DND-41 (cell line): Measurements from ENCODE around the gene KCNS1.
A peak's percentile ranks its signal among the peaks of the same experiment; 100 is the strongest.

Source experiments
- ATAC-seq: fragments of 200-7000 bp; cut with Tn5 transposase; 3 replicates; pipeline ENCODE4 v1.9.1; 2021; ENCODE audit warnings: low read depth; ENCODE audit not compliant: insufficient read depth
- DNase-seq: peaks from one replicate; pipeline ENCODE4 v3.0.0-alpha.2; 2020
- H2AFZ ChIP-seq: 2 replicates; pipeline ENCODE4 v1.6.0; 2012; ENCODE audit warnings: low read depth, low read length
- H3K27ac ChIP-seq: 2 replicates; pipeline ENCODE4 v1.5.1; 2012; ENCODE audit warnings: low read length, inconsistent platforms
- H3K27me3 ChIP-seq: fragments of 200-600 bp; sonication (generic); 2 replicates; pipeline ENCODE4 v1.6.0; 2012; ENCODE audit warnings: low read length, mild to moderate bottlenecking, inconsistent platforms; ENCODE audit not compliant: insufficient read depth, poor library complexity
- H3K36me3 ChIP-seq: 2 replicates; pipeline ENCODE4 v1.5.1; 2012; ENCODE audit warnings: low read length, inconsistent platforms; ENCODE audit not compliant: insufficient read depth
- H3K4me1 ChIP-seq: 2 replicates; pipeline ENCODE4 v1.5.1; 2012; ENCODE audit warnings: mild to moderate bottlenecking, low read length; ENCODE audit not compliant: insufficient read depth
- H3K4me2 ChIP-seq: 2 replicates; pipeline ENCODE4 v1.6.0; 2012; ENCODE audit warnings: mild to moderate bottlenecking, moderate library complexity, low read length, inconsistent platforms; ENCODE audit not compliant: insufficient read depth
- H3K4me3 ChIP-seq, 2 experiments: fragments of 200-600 bp in 1 of 2; shearing (Covaris generic) in 1 of 2; 2 replicates each; pipeline ENCODE4 v1.5.1; 2012 to 2016; ENCODE audit warnings: inconsistent platforms in 2 of 2, low read length in 2 of 2, mild to moderate bottlenecking in 2 of 2, low read depth in 1 of 2, moderate library complexity in 1 of 2
- H3K79me2 ChIP-seq: 2 replicates; pipeline ENCODE4 v1.6.0; 2012; ENCODE audit warnings: low read length, inconsistent platforms; ENCODE audit not compliant: insufficient read depth
- H3K9ac ChIP-seq: 2 replicates; pipeline ENCODE4 v1.6.0; 2012; ENCODE audit warnings: low read depth, mild to moderate bottlenecking, inconsistent platforms, low read length, moderate library complexity
- H3K9me3 ChIP-seq: 2 replicates; pipeline ENCODE4 v1.5.1; 2012; ENCODE audit warnings: low read length, moderate library complexity, mild to moderate bottlenecking, inconsistent platforms; ENCODE audit not compliant: insufficient read depth, severe bottlenecking
- H4K20me1 ChIP-seq: 2 replicates; pipeline ENCODE4 v1.6.0; 2012; ENCODE audit warnings: low read length; ENCODE audit not compliant: insufficient read depth
- CTCF ChIP-seq: IDR thresholded peaks from 2 replicates; pipeline ENCODE4 v1.5.1; 2012; ENCODE audit warnings: borderline replicate concordance, low read length, moderate library complexity, mild to moderate bottlenecking; ENCODE audit not compliant: poor library complexity, severe bottlenecking; ENCODE audit errors: extremely low read depth
- EZH2 ChIP-seq: IDR thresholded peaks from 3 replicates; pipeline ENCODE4 v1.6.1; 2012; ENCODE audit warnings: borderline replicate concordance, low read depth, mild to moderate bottlenecking, moderate library complexity, low read length, inconsistent platforms; ENCODE audit not compliant: severe bottlenecking

The KCNS1 gene

GRCh38 chr20:45117581-45117980, 16.7 kb upstream of the KCNS1 start:
- Histone ChIP-seq H3K9me3 (no peaks in the 10 kb centered on the region), H3K27ac (no peak overlapping the region), H2AFZ (no peak overlapping the region), H3K9ac (no peak overlapping the region), H3K27me3 (peaks cover 7% of the 10 kb centered on the region), H3K4me3 (no peak overlapping the region), H3K4me2 (no peak overlapping the region), H4K20me1 (no peaks in the 10 kb centered on the region), H3K4me1 (no peaks in the 10 kb centered on the region), H3K79me2 (no peaks in the 10 kb centered on the region), H3K36me3 (no peaks in the 10 kb centered on the region)
- no peak for TF ChIP-seq CTCF
- no peak for TF ChIP-seq EZH2
- DNase-seq (no peak), ATAC-seq (no peak)

- no peak overlapping the region for H3K27ac ChIP-seq
- peaks cover 2% of the 10 kb centered on the region for H3K27me3 ChIP-seq
- no peaks in the 10 kb centered on the region for H3K79me2 ChIP-seq
- H3K4me1 ChIP-seq: no peaks in the 10 kb centered on the region
- no peaks in the 10 kb centered on the region for H3K9me3 ChIP-seq
- ATAC-seq: no peak
- no peak overlapping the region for H2AFZ ChIP-seq
- no peak overlapping the region for H3K4me2 ChIP-seq
- no peak for TF ChIP-seq EZH2
- TF ChIP-seq CTCF: no peak
- H3K36me3 ChIP-seq: no peaks in the 10 kb centered on the region
- no peaks in the 10 kb centered on the region for H4K20me1 ChIP-seq
- H3K4me3 ChIP-seq: no peak overlapping the region
- no peak overlapping the region for H3K9ac ChIP-seq
- no peak for DNase-seq
Measured at GRCh38 chr20:45115829-45116228, 14.9 kb upstream of the KCNS1 start.

GRCh38 chr20:45115386-45115774, 14.5 kb upstream of the KCNS1 start:
- TF ChIP-seq CTCF: no peak
- no peak for TF ChIP-seq EZH2
- no peak overlapping the region for H2AFZ ChIP-seq
- H3K79me2 ChIP-seq: no peaks in the 10 kb centered on the region
- no peak overlapping the region for H3K27ac ChIP-seq
- no peaks in the 10 kb centered on the region for H3K36me3 ChIP-seq
- no peak overlapping the region for H3K4me2 ChIP-seq
- H3K4me1 ChIP-seq: no peaks in the 10 kb centered on the region
- ATAC-seq (no peak), DNase-seq (no peak)
- H3K27me3 ChIP-seq: peaks cover 2% of the 10 kb centered on the region
- H4K20me1 ChIP-seq: no peaks in the 10 kb centered on the region
- H3K9me3 ChIP-seq: no peaks in the 10 kb centered on the region
- no peak overlapping the region for H3K9ac ChIP-seq
- H3K4me3 ChIP-seq: no peak overlapping the region

GRCh38 chr20:45114465-45115385, 13.8 kb upstream of the KCNS1 start, which contains the start of gene WFDC5:
Gene WFDC5, minus strand, starts transcription at chr20:45115174. Its CDS starts 91 bp downstream, at chr20:45115083.
- no peak within 1 kb of the TSS for H3K4me2 ChIP-seq
- ATAC-seq: peak; percentile 64; the same call in 2 of the 3 replicates

More at GRCh38 chr20:45114465-45115385, 13.8 kb upstream of the KCNS1 start, which contains the start of gene WFDC5:
- TF ChIP-seq CTCF: no peak
- no peak within 1 kb of the TSS for H3K9ac ChIP-seq
- H3K4me3 ChIP-seq: no peak within 1 kb of the TSS
- no peaks in the 10 kb centered on the region for H3K4me1 ChIP-seq
- no peaks in the 10 kb centered on the region for H4K20me1 ChIP-seq
- H3K9me3 ChIP-seq: no peaks in the 10 kb centered on the region
- no peak for DNase-seq
- H3K79me2 ChIP-seq: no peaks in the 10 kb centered on the region
- no peak within 1 kb of the TSS for H3K27ac ChIP-seq
- H2AFZ ChIP-seq: no peak within 1 kb of the TSS
- no peaks in the 10 kb centered on the region for H3K36me3 ChIP-seq
- peaks cover 6% of the 10 kb centered on the region for H3K27me3 ChIP-seq
